Suprapubic skin (tissue), 3 donors: Measurements from ENCODE around the gene TLNRD1.

Experiments used
- CTCF ChIP-seq, 2 donors: fragments of 200-600 bp in 1 of 2; fragments of 450-650 bp in 1 of 2; sonication (generic) in 1 of 2; IDR thresholded peaks; one replicate each; pipeline ENCODE4 v1.5.1; 2016 to 2019; ENCODE audit warnings: antibody characterized with exemption in 2 of 2, mild to moderate bottlenecking in 1 of 2, moderate library complexity in 1 of 2
- POLR2A ChIP-seq, 2 donors: fragments of 450-650 bp; IDR thresholded peaks; one replicate each; pipeline ENCODE4 v1.6.1; 2017; ENCODE audit warnings: antibody characterized with exemption in 2 of 2, mild to moderate bottlenecking in 2 of 2, moderate library complexity in 2 of 2

GRCh38 chr15:80971143-80971542 is 29.6 kb upstream of the TLNRD1 start:
- TF ChIP-seq POLR2A (IDR thresholded peaks at IDR 0.05) (no peak), CTCF (IDR thresholded peaks at IDR 0.05) (no peak)
